Endothelial cell of umbilical vein (primary cell): ENCODE data around the gene PEDS1. TPM values are rescaled to one million over a fixed set of nuclear protein-coding genes. Genes with fewer than 3 reads are reported as not detected.

Experiments used
- BruUV-seq: library from RNA; stranded (reverse); fragments of 400-500 nt; replicated peaks from 2 replicates; lab custom pipeline; 2021; lab: Mats Ljungman, UMichigan
- CTCF ChIA-PET: fragments of 300-600, 350-600 bp; sonication (Branson Sonifier 250); formaldehyde crosslinking; loops from one replicate; lab custom pipeline; 2021; ENCODE audit warnings: antibody characterized with exemption, inconsistent platforms; lab: Charles Lee
- POLR2A ChIA-PET: fragments of 300-600, 350-600 bp; sonication (Branson Sonifier 250); formaldehyde crosslinking; loops from one replicate; lab custom pipeline; 2021; ENCODE audit warnings: antibody characterized with exemption, inconsistent platforms; lab: Charles Lee
- DNase-seq: peaks from one replicate; pipeline ENCODE4 v3.0.0-alpha.2; 2011; ENCODE audit warnings: low read depth, low spot score
- FAIRE-seq: peaks from 2 replicates; lab custom pipeline; 2011; peaks lifted over from hg19 to GRCh38; lab: Jason Lieb, UNC
- H2AFZ ChIP-seq: 2 replicates; pipeline ENCODE4 v1.6.0; 2012; ENCODE audit warnings: low read depth, low read length, control low read depth, inconsistent platforms
- H3K27ac ChIP-seq: 2 replicates; pipeline ENCODE4 v1.5.1; 2011; ENCODE audit warnings: low read depth, mild to moderate bottlenecking, control low read depth, low read length, moderate library complexity; ENCODE audit not compliant: insufficient read depth
- H3K27me3 ChIP-seq, 2 experiments: 2 replicates each; pipeline versions ENCODE4 v1.6.0 to v1.6.1; 2011; ENCODE audit warnings: low read length in 2 of 2, mixed read lengths in 1 of 2; ENCODE audit not compliant: control insufficient read depth in 2 of 2, insufficient read depth in 2 of 2
- H3K36me3 ChIP-seq, 2 experiments: 2 replicates in 1 of 2; 3 replicates in 1 of 2; pipeline ENCODE4 v1.5.1; 2011; ENCODE audit warnings: low read length in 2 of 2, mild to moderate bottlenecking in 1 of 2, moderate library complexity in 1 of 2; ENCODE audit not compliant: control insufficient read depth in 2 of 2, insufficient read depth in 2 of 2; ENCODE audit errors: extremely low read depth in 1 of 2
- H3K4me1 ChIP-seq: 3 replicates; pipeline ENCODE4 v1.5.1; 2011; ENCODE audit warnings: mild to moderate bottlenecking, low read length; ENCODE audit not compliant: control insufficient read depth, insufficient read depth; ENCODE audit errors: extremely low read depth
- H3K4me2 ChIP-seq: 2 replicates; pipeline ENCODE4 v1.6.1; 2011; ENCODE audit warnings: low read length, control low read depth, mixed read lengths; ENCODE audit not compliant: insufficient read depth
- H3K4me3 ChIP-seq, 3 experiments: fragments of 200-600 bp in 1 of 3; sonication (generic), shearing (Covaris generic) in 1 of 3; replicated peaks in 1 of 3; 2 replicates each; pipeline ENCODE4 v1.5.1; 2011 to 2016; ENCODE audit warnings: control low read depth in 3 of 3, low read length in 3 of 3, mild to moderate bottlenecking in 2 of 3, inconsistent platforms in 1 of 3, low read depth in 1 of 3, moderate library complexity in 1 of 3; ENCODE audit not compliant: insufficient read depth in 1 of 3
- H3K79me2 ChIP-seq: 2 replicates; pipeline ENCODE4 v1.6.0; 2012; ENCODE audit warnings: low read length, inconsistent platforms; ENCODE audit not compliant: control insufficient read depth, insufficient read depth
- H3K9ac ChIP-seq: replicated peaks from 2 replicates; pipeline ENCODE3; 2011; ENCODE audit warnings: low read length, control low read depth; ENCODE audit not compliant: insufficient read depth; ENCODE audit errors: extremely low read depth
- H3K9me1 ChIP-seq: replicated peaks from 3 replicates; pipeline ENCODE4 v1.6.0; 2011; ENCODE audit warnings: mild to moderate bottlenecking, low read length; ENCODE audit not compliant: control insufficient read depth, insufficient read depth; ENCODE audit errors: extremely low read depth
- H3K9me3 ChIP-seq: replicated peaks from 2 replicates; pipeline ENCODE4 v1.5.1; 2012; ENCODE audit warnings: low read length, inconsistent platforms; ENCODE audit not compliant: control insufficient read depth, insufficient read depth
- H4K20me1 ChIP-seq: replicated peaks from 2 replicates; pipeline ENCODE3; 2011; ENCODE audit warnings: mild to moderate bottlenecking, low read length; ENCODE audit not compliant: control insufficient read depth, insufficient read depth; ENCODE audit errors: extremely low read depth
- EZH2 ChIP-seq: IDR thresholded peaks from 2 replicates; pipeline ENCODE4 v1.6.1; 2012; ENCODE audit warnings: borderline replicate concordance, low read depth, mild to moderate bottlenecking, moderate library complexity, low read length, inconsistent platforms; ENCODE audit not compliant: severe bottlenecking
- FOS ChIP-seq: IDR thresholded peaks from 2 replicates; pipeline ENCODE4 v1.6.1; 2011; ENCODE audit warnings: mild to moderate bottlenecking, low read length, moderate library complexity, borderline replicate concordance; ENCODE audit not compliant: insufficient read depth
- GATA2 ChIP-seq: IDR thresholded peaks from 2 replicates; pipeline ENCODE4 v1.7.0; 2011; ENCODE audit warnings: low read depth, mild to moderate bottlenecking, moderate library complexity, mixed read lengths, low read length; ENCODE audit not compliant: insufficient read length, insufficient read depth
- JUN ChIP-seq: IDR thresholded peaks from 2 replicates; pipeline ENCODE4 v1.6.1; 2011; ENCODE audit warnings: borderline replicate concordance, low read depth; ENCODE audit not compliant: insufficient read length, insufficient read depth
- MYC ChIP-seq: IDR thresholded peaks from one replicate; pipeline ENCODE4 v1.6.1; 2011; ENCODE audit warnings: mild to moderate bottlenecking, low read depth, low read length
- POLR2A ChIP-seq: IDR thresholded peaks from 2 replicates; pipeline ENCODE4 v1.6.1; 2012; ENCODE audit warnings: low read depth, mild to moderate bottlenecking, control low read depth, low read length
- POLR2AphosphoS5 ChIP-seq: IDR thresholded peaks from 2 replicates; pipeline ENCODE4 v1.6.1; 2012; ENCODE audit warnings: low read depth, mild to moderate bottlenecking, control low read depth, low read length, moderate library complexity; ENCODE audit not compliant: insufficient read depth
- dilution Hi-C: fragments of 300-500 bp; cut with MboI; formaldehyde crosslinking; loops from one replicate; pipeline ENCODE4 v1.15.0; 2019; ENCODE audit warnings: low sequenced_read_pairs; ENCODE audit not compliant: extremely low pct_ligation_motif_present
- intact Hi-C: fragments of 100-400 bp; cut with micrococcal nuclease; formaldehyde crosslinking; loops from one replicate; pipeline ENCODE4 v1.10.0; 2022
- polyA plus RNA-seq, 4 experiments: library from polyadenylated mRNA; depleted of rRNA in 3 of 4; stranded (reverse) in 3 of 4; unstranded in 1 of 4; fragments of >200 nt; gene quantifications; 2 replicates each; pipeline versions ENCODE4 v1.2.1 to v1.2.3, GENCODE V29; 2011 to 2012; ENCODE audit warnings: missing spikeins in 1 of 4
- total RNA-seq: library from RNA; stranded (reverse); gene quantifications from 2 replicates; pipeline ENCODE4 v1.2.3, GENCODE V29; 2021
- TF ChIP-seq, protein P1 (sequence below), 2 donors: IDR thresholded peaks; 1 replicate in 1 of 2; 2 replicates in 1 of 2; pipeline ENCODE4 v1.5.1; 2011; ENCODE audit warnings: low read length in 2 of 2, mild to moderate bottlenecking in 2 of 2, moderate library complexity in 2 of 2, control low read depth in 1 of 2, inconsistent platforms in 1 of 2, low read depth in 1 of 2; ENCODE audit not compliant: insufficient read depth in 1 of 2; ENCODE audit errors: extremely low read depth in 1 of 2
- TF ChIP-seq, protein P2 (sequence below): IDR thresholded peaks from 2 replicates; pipeline ENCODE4 v1.6.1; 2011; ENCODE audit not compliant: insufficient read depth, insufficient read length

PEDS1 gene
- total and polyA plus RNA-seq, 2 donors (not counting 3 experiments of a cell fraction or from before 2014, with no cell fraction given) = 62.7 to 131 TPM

- intact Hi-C loops = no loop called here
- TF ChIP-seq MYC = no peak
- TF ChIP-seq EZH2 = no peak
- peak; percentile 49 for TF ChIP-seq POLR2A
- TF ChIP-seq, protein P1, sequence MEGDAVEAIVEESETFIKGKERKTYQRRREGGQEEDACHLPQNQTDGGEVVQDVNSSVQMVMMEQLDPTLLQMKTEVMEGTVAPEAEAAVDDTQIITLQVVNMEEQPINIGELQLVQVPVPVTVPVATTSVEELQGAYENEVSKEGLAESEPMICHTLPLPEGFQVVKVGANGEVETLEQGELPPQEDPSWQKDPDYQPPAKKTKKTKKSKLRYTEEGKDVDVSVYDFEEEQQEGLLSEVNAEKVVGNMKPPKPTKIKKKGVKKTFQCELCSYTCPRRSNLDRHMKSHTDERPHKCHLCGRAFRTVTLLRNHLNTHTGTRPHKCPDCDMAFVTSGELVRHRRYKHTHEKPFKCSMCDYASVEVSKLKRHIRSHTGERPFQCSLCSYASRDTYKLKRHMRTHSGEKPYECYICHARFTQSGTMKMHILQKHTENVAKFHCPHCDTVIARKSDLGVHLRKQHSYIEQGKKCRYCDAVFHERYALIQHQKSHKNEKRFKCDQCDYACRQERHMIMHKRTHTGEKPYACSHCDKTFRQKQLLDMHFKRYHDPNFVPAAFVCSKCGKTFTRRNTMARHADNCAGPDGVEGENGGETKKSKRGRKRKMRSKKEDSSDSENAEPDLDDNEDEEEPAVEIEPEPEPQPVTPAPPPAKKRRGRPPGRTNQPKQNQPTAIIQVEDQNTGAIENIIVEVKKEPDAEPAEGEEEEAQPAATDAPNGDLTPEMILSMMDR (IDR thresholded peaks at IDR 0.05; ENCODE audit: extremely low read depth in 1 of 2, insufficient read depth in 1 of 2, low read depth in 1 of 2, low read length in 2 of 2) = no peak
- TF ChIP-seq JUN = no peak
- peak; percentile 34 for TF ChIP-seq POLR2AphosphoS5
- no peak for TF ChIP-seq FOS
- no peak for TF ChIP-seq GATA2
- TF ChIP-seq, protein P2, sequence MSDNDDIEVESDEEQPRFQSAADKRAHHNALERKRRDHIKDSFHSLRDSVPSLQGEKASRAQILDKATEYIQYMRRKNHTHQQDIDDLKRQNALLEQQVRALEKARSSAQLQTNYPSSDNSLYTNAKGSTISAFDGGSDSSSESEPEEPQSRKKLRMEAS = no peak
- TSS peak; percentile 6 for BruUV-seq
- H3K4me3 ChIP-seq = peak overlapping the region; percentile 42 to 61 (median 46)
- peak overlapping the region; percentile 68 for H3K9ac ChIP-seq
- no peaks in the 10 kb centered on the region for H3K27me3 ChIP-seq
- H3K36me3 ChIP-seq = no peaks in the 10 kb centered on the region
- ChIA-PET CTCF (interaction anchor here (0.7 to 7.7 kb wide), 10 partner anchors 20 to 292 kb away, joined by 3 to 309 read pairs (median 4); no protein-coding TSS in a partner anchor), POLR2A (interaction anchor here (0.6 to 1.3 kb wide), 2 partner anchors 19 to 96 kb away, joined by 4 to 5 read pairs; partner anchors contain the start of gene PEDS1)
- H4K20me1 ChIP-seq = no peaks in the 10 kb centered on the region
- dilution Hi-C loops = no loop called here
- DNase-seq (peak; percentile 75), FAIRE-seq (peak; percentile 74)
- no peaks in the 10 kb centered on the region for H3K9me3 ChIP-seq
- H3K9me1 ChIP-seq = no peaks in the 10 kb centered on the region
- H3K4me1 ChIP-seq = peaks cover 9% of the 10 kb centered on the region
- peak overlapping the region; percentile 83 for H3K4me2 ChIP-seq
- H2AFZ ChIP-seq = peak overlapping the region; percentile 100
- no peaks in the 10 kb centered on the region for H3K79me2 ChIP-seq
- peak overlapping the region; percentile 57 for H3K27ac ChIP-seq
Observed at GRCh38 chr20:50172347-50173013, 19.0 kb upstream of the PEDS1 start.
